GM04503 (cell line): ENCODE results near the gene MUSK.

Experiments used
- DNase-seq: peaks from one replicate; pipeline ENCODE4 v3.0.0-alpha.2; 2012; ENCODE audit warnings: low read depth

The MUSK gene

DNA sequence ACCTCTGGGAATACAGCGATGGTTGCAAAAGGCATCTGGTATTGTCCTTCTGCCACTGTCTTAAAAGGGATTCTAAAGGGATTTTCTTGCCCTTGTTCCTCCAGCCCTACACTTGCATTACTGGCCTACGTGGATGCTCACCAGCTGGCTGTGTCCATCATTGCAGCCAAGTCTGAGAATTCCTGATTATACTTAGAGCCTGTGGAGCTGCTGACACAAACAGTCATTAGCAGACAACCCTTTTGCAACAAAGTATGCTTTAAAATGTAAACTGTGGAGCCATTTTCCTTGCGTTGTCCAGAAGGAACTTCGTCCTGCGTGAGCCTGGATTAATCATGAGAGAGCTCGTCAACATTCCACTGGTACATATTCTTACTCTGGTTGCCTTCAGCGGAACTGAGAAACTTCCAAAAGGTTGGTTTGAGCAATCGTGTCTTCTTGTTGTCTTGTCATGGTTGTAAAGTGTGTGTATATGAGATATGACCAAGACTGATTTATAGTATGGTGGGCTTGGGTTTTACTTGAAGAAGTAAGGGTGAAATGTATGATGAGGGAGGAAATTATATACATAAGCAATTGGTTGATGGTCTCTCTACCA, at the start of gene MUSK:
Gene MUSK (plus strand): TSS at position 222 of the 598 bp plus-strand sequence. CDS start 114 bp downstream, at position 336.
- DNase-seq: no peak

DNA sequence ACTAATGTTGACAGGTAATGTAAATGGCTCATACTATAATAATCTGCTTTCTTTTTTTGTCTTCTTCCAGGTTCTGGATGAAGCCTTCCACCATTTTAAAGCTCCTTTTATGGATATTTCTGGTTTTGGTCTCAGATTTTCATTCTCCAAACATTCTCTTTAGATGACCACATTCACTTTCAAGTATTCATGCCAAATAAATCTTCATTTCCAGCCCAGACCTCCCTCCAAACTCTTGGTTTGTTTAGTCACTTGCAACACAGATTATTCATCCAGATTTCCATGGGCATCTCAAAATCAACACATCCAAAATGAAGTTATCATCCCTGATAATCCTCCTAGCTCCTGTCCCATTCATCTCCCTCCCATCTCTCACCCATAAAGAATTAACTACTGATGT, 48.8 kb upstream of the MUSK start:
- no peak for DNase-seq

DNA sequence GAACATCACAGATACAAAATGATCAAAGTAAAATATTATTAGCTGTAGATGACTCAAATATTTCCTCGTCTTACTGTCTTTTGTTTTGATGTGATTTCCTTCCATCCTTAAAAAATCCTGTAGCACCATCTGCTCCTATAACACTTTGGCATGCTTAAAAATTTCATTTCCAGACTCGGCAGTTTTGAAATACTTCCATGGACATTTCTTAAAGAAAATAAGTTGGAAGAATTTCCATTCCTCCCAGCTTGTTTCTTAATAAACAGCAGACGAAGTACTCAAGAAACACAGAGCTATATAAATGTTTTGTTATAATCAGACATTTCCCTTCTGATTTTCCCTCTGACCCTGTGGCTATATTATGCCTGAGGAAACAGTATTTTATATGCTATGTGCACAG, 47.9 kb upstream of the MUSK start:
- no peak for DNase-seq

DNA sequence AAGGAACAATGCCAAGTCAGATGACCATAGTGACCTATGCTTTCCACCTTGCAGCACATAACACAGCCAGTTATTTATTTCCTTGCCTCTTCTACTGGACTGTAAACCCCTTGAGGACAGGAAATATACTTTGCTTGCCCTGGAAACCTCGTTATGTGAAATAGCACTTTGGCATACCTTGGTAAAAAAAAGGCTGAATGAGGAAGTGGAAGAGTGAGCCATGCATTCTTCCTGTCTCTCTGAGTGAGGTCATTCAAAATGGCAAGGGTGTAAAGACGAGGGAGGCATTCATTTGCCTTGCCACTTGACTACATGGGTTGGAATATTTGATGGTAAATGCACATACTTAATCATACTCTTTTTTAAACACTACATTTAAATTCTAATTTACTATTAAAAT, 46.2 kb upstream of the MUSK start:
- DNase-seq: no peak

DNA sequence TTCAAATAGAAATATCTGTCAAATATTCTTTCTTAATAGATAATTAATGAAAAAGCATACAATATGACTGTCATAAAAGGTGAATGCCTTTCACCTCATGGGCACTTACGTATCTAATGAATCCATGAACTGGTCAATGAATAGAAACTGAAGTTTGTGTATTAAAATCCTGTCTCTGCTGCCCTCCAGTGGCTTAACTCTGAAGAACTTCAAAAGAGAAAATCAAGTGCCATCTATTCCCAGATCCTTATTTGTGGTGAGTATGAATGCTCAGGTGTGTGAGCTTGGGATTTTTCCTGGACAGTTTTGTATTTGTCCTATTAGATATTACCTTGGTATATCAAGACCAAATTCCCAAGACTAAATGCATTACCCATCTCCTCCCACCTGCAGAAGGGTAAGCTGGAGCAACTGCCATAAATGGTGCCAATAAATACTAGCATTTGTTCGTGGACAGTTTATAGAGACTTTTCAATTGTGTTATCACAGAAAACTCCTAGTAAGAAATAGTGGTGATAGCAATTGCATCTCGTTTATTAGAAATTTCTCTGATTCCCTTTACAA, 45.0 kb upstream of the MUSK start:
- no peak for DNase-seq

DNA sequence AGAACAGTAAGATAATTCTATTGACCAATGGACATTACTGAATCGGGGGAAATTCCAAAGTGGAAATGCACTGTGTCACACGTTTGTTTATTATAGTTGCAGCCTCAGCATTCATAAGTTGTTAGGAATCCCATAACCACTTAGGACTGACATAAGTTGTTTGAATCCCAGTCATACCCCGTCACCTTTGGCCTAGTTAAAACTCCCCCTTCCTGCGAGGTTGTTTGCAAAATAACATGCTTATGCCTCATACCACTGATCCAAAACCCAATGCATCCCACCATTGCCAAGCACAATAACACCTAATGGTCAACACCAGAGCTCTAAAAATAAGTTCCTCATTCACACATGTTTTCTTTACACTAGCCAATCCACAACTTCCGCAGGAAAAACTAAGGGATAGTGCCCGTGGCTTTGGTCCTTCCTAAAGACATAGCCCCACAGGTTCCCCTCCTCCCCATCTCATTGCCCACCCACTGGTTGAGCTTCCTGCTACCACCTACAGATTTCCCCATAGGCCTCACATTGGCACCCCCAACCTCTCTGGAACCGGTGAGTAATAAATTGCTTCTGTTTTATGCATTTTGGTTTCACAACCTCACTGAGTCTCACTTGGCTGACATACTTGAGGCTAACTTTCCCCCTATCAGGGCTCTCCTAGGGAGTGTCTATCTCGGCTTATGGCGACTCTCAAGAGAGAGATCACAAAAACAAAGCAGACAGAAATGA, 42.3 kb upstream of the MUSK start:
- DNase-seq: peak; percentile 77

DNA sequence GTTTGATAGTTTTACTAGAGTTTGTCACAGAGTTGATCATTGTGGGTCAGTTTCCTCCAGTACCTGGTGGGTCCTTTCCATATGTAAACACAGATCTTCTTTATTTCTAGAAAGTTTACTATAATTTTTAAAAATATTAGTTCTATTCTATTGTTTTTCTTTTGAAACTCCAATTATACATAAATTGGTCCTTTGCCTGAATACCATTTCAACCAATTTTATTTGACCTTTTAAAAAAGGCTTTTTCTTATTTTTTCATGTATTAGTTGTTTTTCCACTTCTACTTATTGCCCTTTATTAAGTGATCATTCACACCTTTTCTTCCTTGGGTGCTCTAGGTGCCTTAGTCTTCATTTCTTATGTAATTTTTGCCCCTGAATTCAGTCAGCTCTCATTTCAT, 33.0 kb upstream of the MUSK start:
- no peak for DNase-seq

DNA sequence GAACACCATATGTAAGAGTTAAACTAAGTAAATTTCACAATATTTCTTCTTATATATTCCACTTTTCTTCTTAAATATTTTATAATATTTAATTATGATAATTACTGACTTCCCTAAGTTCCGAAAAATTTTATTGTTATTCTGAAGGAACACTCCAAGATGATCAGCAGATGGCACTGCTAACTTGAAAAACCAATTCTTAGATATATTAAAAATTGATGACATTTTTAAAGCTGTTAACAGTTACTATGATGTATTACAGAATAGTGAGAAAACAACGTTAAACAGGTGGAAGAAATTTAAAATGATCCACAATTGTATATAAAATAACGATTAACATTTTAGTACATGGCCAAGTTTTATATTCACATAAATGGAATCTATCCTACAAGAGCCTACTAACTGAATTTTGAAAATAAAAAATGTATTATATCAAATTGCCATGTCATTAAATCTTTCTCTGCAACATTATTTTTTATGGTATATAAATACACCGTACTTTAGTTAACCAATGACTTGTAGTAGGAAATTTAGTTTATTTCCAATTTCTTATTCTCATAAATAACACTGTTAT, 30.1 kb upstream of the MUSK start:
- no peak for DNase-seq

DNA sequence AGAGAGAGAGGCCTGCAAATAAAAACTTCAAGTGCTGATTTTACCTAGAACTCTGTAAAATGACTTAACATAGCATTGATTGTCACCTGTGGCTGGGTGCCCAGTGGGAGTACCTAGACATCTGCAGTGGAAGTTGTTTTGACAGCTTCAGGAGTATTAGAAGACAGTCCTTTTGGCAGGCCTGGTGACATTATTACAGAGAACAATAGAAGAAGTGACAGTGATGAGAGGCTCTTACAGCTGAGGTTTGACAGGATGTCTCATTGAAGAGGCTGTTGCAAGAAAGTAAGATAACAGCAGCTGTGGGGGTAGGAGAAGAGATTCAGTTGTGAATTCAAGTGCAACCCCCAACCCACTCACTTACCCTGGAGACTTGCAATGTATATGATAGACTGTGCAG, 27.9 kb upstream of the MUSK start:
- no peak for DNase-seq

DNA sequence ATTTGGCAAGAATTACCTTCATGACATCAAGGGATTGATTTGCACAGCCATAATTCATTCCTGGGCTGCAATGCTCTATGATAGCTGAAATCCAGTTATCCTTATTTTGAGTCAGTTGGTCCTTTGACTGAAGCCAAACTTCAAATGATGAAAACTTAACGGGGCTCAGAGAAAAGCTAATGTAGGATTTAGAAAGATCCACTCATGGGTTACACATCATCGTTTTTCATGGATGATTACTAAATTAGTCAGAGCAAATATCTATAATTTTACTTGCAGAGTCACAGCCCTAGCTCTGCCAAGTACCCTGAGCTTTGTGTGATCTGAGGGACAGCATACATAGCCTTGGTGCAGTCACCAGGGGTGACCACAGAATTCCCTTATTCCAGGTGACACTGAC, 27.3 kb upstream of the MUSK start:
- no peak for DNase-seq

DNA sequence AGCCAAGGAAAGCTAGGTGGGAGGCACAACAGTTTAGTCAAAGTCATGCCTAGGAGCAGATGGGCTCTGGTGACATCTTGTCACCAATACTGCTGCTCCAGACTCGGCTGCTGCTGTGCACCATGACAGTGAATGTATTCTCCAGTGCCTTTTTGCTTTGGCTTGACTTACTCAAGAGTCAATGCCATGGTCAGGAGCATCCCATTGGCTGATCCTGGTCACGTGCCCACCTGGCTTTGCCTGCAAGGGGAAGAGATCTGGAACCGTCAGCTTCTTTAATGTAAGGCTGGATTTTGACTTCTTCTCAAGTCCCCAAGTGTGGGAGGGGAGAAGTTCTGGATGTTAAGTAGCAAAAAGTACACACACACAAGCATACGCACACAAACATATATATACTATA, 19.9 kb upstream of the MUSK start:
- DNase-seq: no peak

DNA sequence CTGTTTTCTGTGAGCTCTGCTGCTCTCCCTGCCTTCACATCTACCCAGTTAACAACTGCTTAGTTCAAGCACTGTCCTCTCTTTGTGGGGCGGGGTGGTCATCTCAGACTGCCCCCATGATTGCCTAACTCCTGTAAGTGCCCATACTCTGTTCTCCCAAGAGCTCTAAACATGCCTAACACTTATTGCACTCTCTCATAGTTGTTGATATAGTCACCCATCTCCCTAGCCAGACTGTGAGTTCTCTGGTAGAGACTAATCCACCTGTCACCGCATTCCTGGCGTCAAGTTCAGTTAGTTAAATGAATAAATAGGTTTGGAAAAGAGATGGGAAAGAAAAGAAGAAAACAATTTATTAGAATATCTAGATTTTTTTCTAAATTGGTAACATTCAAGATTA, 18.3 kb upstream of the MUSK start:
- peak; percentile 59 for DNase-seq

DNA sequence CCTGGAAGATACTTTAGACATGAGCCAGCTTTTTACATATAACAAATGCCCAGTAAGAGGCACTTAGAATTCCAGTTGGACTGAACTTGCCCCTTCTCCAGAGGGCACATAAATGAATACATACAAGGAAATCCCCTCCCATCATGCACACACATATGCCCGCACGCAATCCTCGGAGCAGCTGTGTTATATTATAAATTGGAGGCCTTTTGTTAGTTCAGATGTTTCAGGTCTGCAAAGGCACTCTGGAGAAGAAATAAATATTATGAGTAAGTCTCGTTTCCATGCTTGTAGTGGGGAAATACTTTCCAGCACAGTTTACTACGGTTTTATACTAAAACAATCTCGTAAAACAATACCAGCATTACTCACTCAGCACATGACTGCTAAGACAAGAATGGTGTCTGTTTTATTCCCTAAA, 17.6 kb upstream of the MUSK start:
- peak; percentile 94 for DNase-seq

DNA sequence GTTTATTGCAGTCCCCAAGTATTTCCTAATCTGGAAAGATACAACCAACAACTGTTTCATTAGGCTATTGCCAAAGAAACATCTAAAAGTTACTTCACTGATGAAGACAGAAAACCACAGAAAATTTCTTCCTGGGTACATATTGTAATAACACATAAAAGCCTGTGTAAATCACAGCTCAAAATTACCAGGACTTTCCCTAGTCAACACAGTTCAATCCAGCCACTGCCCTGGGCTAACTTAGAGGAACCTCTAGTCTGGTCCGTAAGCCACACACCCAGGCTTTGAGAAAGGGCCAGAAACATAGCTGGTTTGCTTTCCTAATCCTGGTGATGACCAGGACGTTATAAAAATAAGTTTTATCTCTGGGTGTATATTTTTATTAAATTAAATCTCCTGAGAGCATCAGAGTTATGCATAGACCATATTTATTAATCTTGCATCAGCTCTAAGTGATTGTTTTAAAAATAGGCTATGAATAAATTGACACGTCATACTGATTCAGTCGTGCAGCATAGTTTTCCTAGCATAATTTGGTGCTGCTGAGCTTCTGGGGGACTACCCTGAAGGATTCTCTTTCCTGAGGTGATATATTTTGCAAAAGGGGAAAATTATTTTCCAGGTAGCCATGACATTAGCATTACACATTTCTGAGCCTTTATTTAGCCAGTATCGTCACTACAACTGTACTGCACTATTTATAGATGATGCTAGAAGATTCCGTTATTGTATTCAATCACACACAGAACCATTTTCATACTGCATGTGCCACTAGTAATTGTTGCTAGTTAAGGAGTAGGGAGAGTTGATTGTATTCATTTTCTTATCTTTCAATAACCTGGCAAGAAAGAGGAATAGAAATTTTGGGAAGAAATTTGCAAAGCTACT, 12.6 kb upstream of the MUSK start:
- DNase-seq: peak; percentile 70

DNA sequence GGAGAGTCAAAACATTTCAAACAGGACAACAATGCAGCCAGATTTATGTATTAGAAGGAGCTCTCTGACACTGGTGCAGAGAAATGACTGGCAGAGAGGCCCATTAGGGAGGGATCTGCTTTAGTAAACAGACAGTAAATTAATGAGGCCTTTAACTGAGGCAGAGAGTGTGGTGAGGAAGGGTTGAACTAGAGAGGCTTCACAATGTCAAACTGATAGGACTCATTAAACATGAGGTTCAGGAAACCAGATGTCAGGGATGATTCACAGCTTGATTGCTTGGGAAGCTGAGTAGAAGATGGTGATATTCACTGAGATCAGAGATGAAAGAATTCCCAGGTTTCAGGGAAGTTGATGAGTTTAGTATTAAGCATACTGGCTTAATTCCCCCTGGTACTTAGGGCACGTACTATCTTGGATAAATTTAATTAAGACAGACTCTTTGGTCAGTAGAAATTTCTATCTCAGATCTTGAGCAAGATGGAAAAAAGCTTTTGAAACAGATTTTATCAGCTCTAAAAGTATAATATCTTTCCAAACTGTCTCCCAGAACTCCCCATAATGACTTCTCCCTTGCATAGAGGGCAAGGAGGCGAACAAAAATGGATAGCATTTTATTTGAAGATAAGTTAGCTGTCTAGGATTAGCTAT, 8.6 kb upstream of the MUSK start:
- no peak for DNase-seq

DNA sequence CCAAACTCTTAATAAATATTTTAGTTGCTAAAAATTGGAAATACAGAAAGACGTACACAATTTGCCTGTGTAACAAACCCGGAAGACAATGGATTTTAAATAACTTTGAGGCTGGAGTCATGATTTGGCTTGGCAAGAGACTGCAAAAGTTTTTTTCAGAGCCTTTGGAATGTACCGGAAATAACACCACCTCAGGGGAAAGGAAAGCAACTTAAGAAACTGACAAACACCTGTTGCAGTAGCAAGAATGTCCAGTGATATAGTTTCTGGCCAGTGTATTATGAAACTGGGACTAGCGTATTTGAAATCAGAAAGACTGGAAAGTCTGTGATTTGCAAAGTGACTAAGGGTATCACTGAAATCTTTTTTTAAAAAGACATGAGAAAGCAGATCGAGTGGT, 842 bp downstream of the MUSK start:
- DNase-seq: no peak

DNA sequence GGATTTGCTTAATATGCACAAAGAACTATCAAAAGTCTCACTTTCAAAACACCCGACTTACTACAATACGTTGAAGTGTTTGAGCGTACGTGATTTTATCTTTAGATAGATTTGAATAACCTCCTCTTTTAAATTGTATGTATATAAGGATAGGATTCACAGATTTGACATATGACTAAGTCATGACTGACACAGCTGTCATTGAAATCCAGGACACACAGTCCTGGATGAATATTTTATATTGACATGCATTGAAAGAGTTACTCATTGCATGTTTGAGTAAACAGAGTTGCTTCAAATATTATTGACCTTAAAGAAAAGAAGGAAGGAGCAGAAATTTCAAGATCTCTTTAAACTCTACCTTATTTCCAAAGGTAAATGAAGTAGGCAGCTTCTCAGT, 3.3 kb downstream of the MUSK start:
- no peak for DNase-seq

DNA sequence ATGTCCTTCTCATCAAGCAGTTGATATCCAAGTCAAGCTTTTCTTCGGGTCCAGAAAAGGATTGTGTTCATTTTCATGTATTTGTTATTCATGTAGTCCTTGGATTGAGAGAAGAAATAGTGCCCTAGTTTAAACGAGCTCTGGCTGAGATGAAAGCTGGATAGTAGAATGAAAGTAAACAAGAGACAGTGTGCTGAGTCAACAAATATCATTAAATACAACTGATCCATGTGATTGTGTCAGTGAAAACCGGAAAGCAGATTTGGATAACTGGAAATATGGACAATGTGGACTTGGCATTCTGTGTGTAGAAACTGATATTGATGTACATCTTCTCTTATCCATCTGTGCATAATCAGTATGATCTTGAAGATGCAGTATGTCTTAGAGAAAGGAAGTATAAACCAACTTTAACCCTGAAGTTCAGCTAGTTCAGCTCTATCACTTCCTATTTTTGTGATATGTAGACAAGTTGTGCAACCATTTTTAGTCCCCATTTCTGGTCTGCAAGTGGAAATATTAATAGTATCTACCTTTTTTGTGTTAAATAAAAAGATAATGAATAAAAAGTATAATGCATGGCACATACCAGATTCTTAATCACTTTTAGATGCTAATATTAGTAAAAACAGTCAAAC, 4.4 kb downstream of the MUSK start:
- no peak for DNase-seq

DNA sequence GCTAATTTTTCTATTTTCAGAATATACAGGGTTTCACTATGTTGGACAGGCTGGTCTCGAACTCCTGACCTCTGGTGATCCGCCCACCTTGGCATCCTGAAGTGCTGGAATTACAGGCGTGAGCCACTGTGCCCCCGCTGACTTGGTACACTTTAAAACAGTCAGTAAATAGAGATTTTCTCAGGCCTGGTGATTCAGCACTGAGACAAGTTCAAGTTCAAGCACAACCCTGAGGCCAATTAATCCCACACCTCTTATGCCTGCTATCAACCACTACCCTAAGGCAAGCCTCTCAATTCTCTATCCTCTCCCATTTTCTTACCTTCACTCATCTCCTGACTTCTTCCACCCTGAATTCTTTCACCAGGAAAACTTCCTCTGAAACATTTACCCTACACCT, 18.9 kb downstream of the MUSK start:
- no peak for DNase-seq

DNA sequence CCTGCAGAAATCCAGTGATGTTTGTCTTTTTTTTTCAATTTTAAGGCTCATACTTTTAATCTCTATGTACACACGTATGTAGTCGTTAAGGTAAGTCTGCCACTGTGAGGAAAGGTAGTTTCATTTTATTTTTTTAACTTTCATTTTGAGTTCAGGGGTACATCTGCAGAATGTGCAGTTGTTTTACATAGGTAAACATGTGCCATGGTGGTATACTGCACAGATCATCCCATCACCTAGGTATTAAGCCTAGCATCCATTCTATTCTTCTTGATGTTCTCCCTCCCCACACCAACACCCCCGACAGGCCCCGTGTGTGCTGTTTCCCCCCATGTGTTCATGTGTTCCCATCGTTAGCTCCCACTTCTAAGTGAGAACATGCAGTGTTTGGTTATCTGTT, 19.7 kb downstream of the MUSK start:
- DNase-seq: no peak

DNA sequence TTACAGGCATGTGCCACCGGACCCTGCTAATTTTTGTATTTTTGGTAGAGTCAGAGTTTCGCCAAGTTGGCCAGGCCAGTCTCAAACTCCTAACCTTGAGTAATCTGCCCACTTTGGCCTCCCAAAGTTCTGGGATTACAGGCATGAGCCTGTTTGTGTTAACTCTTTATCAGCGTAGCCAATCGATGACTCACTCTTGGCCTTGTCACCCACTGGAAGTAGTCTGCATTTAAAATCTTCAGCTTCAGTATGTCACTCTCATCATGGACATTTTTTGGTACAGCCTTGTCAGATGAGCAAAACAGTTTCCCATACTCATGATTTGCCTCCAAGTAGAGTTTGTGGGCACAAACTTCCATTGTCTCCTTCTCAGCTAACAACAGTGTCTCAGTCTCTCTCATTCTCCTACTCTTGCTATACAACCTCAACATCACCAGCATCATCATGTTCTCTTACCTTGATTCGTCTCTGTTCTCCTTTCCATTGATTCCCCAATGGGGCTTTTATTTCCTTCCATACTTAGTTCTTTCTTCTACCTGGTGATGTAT, 22.5 kb downstream of the MUSK start:
- no peak for DNase-seq
